Thyroid gland (tissue), 4 donors: Measurements from ENCODE around the gene TTLL8.

Source experiments
- CTCF ChIP-seq, 6 experiments: fragments of 200-600 bp in 3 of 6; fragments of 450-650 bp in 3 of 6; sonication (generic) in 3 of 6; IDR thresholded peaks; one replicate each; pipeline ENCODE4 v1.5.1; 2016 to 2019; ENCODE audit warnings: antibody characterized with exemption in 6 of 6, mild to moderate bottlenecking in 2 of 6, inconsistent platforms in 1 of 6, moderate library complexity in 1 of 6
- POLR2A ChIP-seq, 2 donors: fragments of 450-650 bp; IDR thresholded peaks; one replicate each; pipeline ENCODE4 v1.6.1; 2017; ENCODE audit warnings: antibody characterized with exemption in 2 of 2, mild to moderate bottlenecking in 2 of 2, moderate library complexity in 1 of 2

DNA sequence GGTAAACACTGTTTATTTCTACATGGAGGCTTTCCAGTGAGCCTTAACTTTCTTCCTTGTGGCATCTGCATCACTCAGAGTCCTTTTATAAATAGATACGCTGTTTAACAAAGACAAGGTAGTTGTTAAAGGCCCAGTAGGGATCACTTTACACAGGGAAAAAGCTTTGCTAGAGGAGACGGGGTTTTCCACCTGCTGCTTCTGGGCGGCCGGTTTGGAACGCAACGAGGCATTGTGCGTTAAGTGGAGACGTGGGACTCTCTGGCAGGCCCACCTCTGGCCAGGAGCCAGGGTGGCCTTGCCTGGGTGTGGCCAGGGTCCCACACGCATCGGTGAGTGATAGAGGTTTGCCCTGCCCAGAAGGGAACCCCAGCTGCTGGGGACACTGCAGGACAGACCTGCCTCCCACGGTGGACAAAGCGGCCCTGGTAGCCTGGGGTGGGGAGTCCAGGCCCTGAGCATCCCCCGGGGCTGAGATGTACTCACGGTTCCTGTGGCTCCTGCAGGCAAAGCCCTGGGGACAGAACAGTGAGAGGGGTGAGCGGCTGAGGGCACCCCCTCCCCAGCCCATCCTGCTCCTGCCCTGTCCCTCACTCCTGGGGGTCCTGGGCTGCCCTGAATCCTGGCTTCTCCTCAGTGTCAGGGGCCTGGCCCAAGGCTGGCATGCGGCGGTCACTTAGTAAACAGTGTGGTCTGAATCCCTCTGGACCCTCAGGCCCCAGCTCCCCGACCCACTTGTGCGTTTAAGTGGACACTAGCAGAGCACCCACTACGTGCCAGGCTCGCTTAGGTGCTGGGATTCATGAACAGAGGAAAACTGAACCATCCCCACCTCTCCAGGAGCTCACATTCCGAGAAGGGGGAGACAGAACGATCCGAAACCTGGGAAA, 49.7 kb downstream of the TTLL8 start:
- TF ChIP-seq CTCF (IDR thresholded peaks at IDR 0.05) (no peak), POLR2A (IDR thresholded peaks at IDR 0.05) (no peak)
